HG03342 (cell line): ENCODE data around the gene TUBA1B.

ENCODE experiments used
- ATAC-seq: cut with Tn5 transposase; IDR thresholded peaks from one replicate; pipeline ENCODE4 v1.9.1; 2021; ENCODE audit warnings: mild to moderate bottlenecking, moderate library complexity; ENCODE audit not compliant: unreplicated experiment

Gene TUBA1B

GRCh38 chr12:49091056-49091835 is 39.9 kb downstream of the TUBA1B start:
- no peak for ATAC-seq

- no peak for ATAC-seq
Observed at GRCh38 chr12:49089821-49090773, 41.1 kb downstream of the TUBA1B start.

- no peak for ATAC-seq
Observed at GRCh38 chr12:49088932-49089330, 42.3 kb downstream of the TUBA1B start.

GRCh38 chr12:49088150-49088931 is 42.9 kb downstream of the TUBA1B start:
- ATAC-seq, result peak; percentile 87

- no peak for ATAC-seq
Observed at GRCh38 chr12:49086116-49086515, 45.1 kb downstream of the TUBA1B start.

- ATAC-seq, result no peak
Observed at GRCh38 chr12:49084438-49084837, 46.8 kb downstream of the TUBA1B start.

GRCh38 chr12:49079793-49080192 is 51.4 kb downstream of the TUBA1B start:
- ATAC-seq, result no peak
